ENCODE measurements around the gene ANKRD11. TPM values are rescaled to one million over a fixed set of nuclear protein-coding genes. Genes with fewer than 3 reads are reported as not detected.

The ANKRD11 gene
- total and polyA plus RNA-seq, 8 donors, result 90.7 to 123 (median 98.4) TPM

DNA sequence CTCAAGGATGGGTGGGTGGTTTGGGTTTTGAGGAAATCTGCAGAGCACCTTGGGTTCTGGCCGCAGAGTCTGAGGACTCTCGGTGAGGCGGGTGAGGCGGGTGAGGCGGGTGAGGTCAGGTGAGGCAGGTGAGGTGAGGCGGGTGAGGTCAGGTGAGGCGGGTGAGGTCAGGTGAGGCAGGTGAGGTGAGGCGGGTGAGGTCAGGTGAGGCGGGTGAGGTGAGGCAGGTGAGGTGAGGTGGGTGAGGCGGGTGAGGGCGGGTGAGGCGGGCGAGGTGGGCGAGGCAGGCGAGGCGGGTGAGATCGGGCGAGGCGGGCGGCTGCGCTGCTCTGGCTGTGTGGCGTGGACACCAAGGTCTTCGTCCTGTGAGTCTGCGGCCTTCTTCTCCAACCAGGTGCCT lies 46.0 kb upstream of the ANKRD11 start:
- Histone ChIP-seq H3K9me3 (no peaks in the 10 kb centered on the region), H3K36me3 (peaks cover 0 to 80% of the 10 kb centered on the region in 2 donors), H3K4me1 (peaks cover 0 to 20% of the 10 kb centered on the region in 2 donors), H3K27me3 (no peaks in the 10 kb centered on the region), H3K4me3 (no peak overlapping the region), H3K27ac (no peak overlapping the region)
- TF ChIP-seq, protein P1, sequence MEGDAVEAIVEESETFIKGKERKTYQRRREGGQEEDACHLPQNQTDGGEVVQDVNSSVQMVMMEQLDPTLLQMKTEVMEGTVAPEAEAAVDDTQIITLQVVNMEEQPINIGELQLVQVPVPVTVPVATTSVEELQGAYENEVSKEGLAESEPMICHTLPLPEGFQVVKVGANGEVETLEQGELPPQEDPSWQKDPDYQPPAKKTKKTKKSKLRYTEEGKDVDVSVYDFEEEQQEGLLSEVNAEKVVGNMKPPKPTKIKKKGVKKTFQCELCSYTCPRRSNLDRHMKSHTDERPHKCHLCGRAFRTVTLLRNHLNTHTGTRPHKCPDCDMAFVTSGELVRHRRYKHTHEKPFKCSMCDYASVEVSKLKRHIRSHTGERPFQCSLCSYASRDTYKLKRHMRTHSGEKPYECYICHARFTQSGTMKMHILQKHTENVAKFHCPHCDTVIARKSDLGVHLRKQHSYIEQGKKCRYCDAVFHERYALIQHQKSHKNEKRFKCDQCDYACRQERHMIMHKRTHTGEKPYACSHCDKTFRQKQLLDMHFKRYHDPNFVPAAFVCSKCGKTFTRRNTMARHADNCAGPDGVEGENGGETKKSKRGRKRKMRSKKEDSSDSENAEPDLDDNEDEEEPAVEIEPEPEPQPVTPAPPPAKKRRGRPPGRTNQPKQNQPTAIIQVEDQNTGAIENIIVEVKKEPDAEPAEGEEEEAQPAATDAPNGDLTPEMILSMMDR (IDR thresholded peaks at IDR 0.05), result no peak
- intact Hi-C loops (cut with DNase I), result no loop called here
- no peak for DNase-seq
- no peak for ATAC-seq

DNA sequence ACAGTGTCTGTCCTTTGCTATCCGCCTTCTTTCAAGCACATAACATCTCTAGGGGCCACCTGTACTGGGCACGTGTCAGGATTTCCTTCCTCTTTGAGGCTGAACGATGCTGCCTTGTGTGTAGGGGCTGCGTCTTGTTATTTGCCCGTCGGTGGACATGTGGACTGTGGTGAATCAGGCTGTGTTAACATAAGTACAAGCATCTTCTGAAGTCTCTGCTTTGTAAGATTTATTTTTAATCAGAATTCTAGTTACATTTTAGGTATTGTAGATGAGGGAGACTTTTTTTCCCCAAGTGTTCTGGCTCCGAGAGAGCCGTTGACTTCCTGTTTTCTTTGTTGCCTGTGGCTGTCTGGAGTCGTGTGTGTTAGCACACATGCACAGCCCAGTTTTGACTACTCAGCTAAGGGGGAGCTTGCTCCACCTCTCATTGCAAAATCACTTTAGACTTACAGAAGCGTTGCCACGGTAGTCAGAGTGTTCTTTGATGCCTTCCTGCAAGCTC lies 43.9 kb upstream of the ANKRD11 start:
- H3K9me3 ChIP-seq, result no peaks in the 10 kb centered on the region
- H3K27ac ChIP-seq, result peak overlapping the region; percentile 48 to 86
- TF ChIP-seq, protein P1 (IDR thresholded peaks at IDR 0.05), result no peak
- peaks cover 0 to 20% of the 10 kb centered on the region in 2 donors for H3K4me1 ChIP-seq
- intact Hi-C loops (cut with DNase I), result no loop called here
- no peak overlapping the region for H3K4me3 ChIP-seq
- H3K27me3 ChIP-seq, result no peaks in the 10 kb centered on the region
- ATAC-seq, result peak; percentile 81
- peak in 2 of 4 donors; percentile 22 to 64 for DNase-seq
- peaks cover 0 to 92% of the 10 kb centered on the region in 2 donors for H3K36me3 ChIP-seq

DNA sequence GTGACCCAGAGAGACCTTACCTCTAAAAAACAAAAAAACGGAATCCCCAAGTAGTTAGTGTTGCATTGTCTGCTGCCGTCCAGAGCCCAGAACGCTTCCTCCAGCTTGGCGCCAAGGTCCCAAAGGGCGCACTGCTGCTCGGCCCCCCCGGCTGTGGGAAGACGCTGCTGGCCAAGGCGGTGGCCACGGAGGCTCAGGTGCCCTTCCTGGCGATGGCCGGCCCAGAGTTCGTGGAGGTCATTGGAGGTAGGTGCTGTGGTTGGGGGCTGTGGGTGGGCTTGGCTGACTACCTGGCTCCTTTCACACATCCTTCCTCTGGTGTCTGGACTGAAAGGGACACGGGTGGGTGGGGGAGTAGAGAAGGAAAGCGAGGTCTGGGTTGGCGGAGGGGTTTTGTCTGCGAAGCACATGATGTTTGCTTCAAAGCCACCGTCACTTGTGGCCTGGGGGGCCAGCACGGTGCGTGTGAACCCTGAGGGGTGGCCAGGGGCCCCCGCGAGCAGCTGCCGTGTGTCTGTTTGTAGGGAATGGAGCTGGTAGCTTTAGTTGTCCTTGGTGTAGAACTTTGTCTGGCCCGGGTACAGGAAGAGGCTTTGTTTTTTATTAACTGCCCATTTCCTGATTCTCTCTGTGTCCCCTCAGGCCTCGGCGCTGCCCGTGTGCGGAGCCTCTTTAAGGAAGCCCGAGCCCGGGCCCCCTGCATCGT lies 41.6 kb upstream of the ANKRD11 start:
- H3K27ac ChIP-seq, result peak overlapping the region in 1 of 2 donors; percentile 86
- H3K4me3 ChIP-seq, result no peak overlapping the region
- TF ChIP-seq, protein P1 (IDR thresholded peaks at IDR 0.05), result no peak
- peaks cover 0 to 20% of the 10 kb centered on the region in 2 donors for H3K4me1 ChIP-seq
- no peaks in the 10 kb centered on the region for H3K27me3 ChIP-seq
- H3K9me3 ChIP-seq, result no peaks in the 10 kb centered on the region
- intact Hi-C loops (cut with DNase I), result no loop called here
- no peak for DNase-seq
- H3K36me3 ChIP-seq, result peaks cover 0 to 93% of the 10 kb centered on the region in 2 donors
- ATAC-seq, result no peak

DNA sequence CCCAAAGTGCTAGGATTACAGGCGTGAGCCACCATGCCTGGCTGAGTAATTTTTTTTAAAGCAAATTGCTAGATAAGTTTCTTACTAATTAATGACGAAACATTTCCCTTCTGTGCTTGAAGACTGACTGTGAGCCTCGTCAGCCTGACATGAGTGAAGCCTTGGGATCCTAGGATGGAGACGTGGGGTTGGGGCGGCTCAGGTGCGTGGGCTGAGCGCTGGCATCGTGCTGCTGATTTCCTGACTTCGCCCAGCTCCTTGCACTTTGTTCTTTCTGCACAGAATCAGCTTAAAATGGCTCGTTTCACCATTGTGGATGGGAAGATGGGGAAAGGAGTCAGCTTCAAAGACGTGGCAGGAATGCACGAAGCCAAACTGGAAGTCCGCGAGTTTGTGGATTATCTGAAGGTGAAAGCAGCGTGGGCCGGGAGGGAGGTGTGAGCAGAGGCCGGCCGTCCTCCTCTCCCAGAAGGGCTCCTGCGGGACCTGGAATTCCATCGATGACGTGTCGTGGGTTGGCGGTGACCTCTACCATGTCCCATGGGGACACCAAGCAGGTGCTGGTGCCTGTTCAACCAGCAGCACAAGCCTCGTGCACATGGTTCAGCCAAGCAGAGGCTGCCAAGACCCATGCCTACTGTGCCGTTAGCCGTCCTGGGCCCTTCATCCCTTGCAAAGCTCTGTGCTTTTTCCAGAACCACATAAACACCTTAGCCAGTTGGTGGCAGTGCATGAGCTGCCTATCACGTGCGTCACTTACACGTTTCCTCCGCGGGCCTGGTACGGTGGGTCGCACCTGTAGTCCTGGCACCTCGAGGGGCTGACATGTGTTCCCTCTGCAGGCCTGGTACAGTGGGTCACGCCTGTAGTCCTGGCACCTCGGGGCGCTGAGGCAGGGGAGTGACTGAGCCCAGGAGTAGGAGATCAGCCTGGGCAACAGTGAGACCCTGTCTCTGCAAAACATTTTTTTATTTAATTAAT lies 40.3 kb upstream of the ANKRD11 start:
- ATAC-seq, result no peak
- intact Hi-C loops (cut with DNase I), result no loop called here
- TF ChIP-seq, protein P1 (IDR thresholded peaks at IDR 0.05), result no peak
- Histone ChIP-seq H3K4me1 (peaks cover 0 to 20% of the 10 kb centered on the region in 2 donors), H3K9me3 (no peaks in the 10 kb centered on the region), H3K36me3 (peaks cover 0 to 100% of the 10 kb centered on the region in 2 donors), H3K27ac (no peak overlapping the region), H3K27me3 (no peaks in the 10 kb centered on the region), H3K4me3 (no peak overlapping the region)
- DNase-seq, result no peak

DNA sequence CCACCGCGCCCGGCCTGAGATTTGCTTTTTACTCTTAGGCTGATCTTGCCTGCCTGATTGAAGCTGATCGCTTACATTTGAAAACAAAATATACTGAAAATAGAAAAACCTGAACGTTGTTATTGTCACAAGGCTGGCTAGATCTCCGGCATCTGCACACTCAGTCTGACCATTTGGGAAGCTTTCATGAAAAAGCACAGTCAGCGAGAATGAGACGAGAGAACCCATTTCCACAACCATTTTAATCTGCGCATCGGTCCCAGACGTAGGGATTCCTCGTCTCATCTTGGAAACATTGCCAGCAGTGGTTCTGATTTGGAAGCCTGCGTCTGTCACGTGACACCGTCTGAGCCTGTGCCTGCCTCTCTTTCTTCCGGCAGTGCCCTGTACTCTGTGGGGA lies 38.7 kb upstream of the ANKRD11 start:
- ATAC-seq (no peak), DNase-seq (no peak)
- H3K4me3 ChIP-seq, result no peak overlapping the region
- no peak overlapping the region for H3K27ac ChIP-seq
- no peaks in the 10 kb centered on the region for H3K9me3 ChIP-seq
- intact Hi-C loops (cut with DNase I), result no loop called here
- peaks cover 0 to 15% of the 10 kb centered on the region in 2 donors for H3K4me1 ChIP-seq
- TF ChIP-seq, protein P1 (IDR thresholded peaks at IDR 0.05), result no peak
- no peaks in the 10 kb centered on the region for H3K27me3 ChIP-seq
- peaks cover 0 to 100% of the 10 kb centered on the region in 2 donors for H3K36me3 ChIP-seq

All from left lung (tissue), 10 donors.